K562 (cell line): ENCODE measurements around the gene SEC63. TPM values are rescaled to one million over a fixed set of nuclear protein-coding genes. Genes with fewer than 3 reads are reported as not detected.

Experiments used
- ATAC-seq: fragments of 200-7000 bp; cut with Tn5 transposase; 3 replicates; pipeline ENCODE4 v1.9.1; 2020; ENCODE audit warnings: moderate library complexity
- BruUV-seq: library from RNA; stranded (reverse); fragments of 400-500 nt; replicated peaks from 2 replicates; lab custom pipeline; 2021; lab: Mats Ljungman, UMichigan
- CTCF ChIA-PET: fragments of 300-600 bp; formaldehyde crosslinking; extraction: SDS; loops from one replicate; lab custom pipeline; 2021; ENCODE audit warnings: low intra/inter-chr PET ratio; lab: Yijun Ruan, JAX
- POLR2A ChIA-PET: fragments of 300-600, 350-650 bp; sonication (Branson Sonifier 250); formaldehyde crosslinking; extraction: SDS; loops from one replicate; lab custom pipeline; 2021; ENCODE audit warnings: antibody characterized with exemption, inconsistent platforms; lab: Yijun Ruan, JAX
- DNase-seq, 4 experiments: peaks; one replicate each; pipeline versions ENCODE4 v3.0.0 to v3.0.0-alpha.2; 2011 to 2018; ENCODE audit warnings: low spot score in 3 of 4, mixed read lengths in 3 of 4; ENCODE audit errors: extremely low read depth in 1 of 4
- FAIRE-seq: peaks from 2 replicates; lab custom pipeline; 2011; peaks lifted over from hg19 to GRCh38; lab: Jason Lieb, UNC
- H2AFZ ChIP-seq: 2 replicates; pipeline ENCODE4 v1.6.0; 2011; ENCODE audit warnings: low read depth, low read length, control low read depth, inconsistent platforms
- H3K27ac ChIP-seq: fragments of 200-600 bp; 3 replicates; pipeline ENCODE4 v1.8.0; 2011; ENCODE audit warnings: low read depth, mild to moderate bottlenecking, control low read depth, inconsistent platforms, low read length, moderate library complexity, mixed read lengths; ENCODE audit errors: extremely low read depth
- H3K27me3 ChIP-seq, 2 experiments: fragments of 300-600 bp in 1 of 2; 2 replicates in 1 of 2; 3 replicates in 1 of 2; pipeline versions ENCODE4 v1.6.0 to v1.8.0; 2011; ENCODE audit warnings: inconsistent platforms in 2 of 2, low read length in 2 of 2, mild to moderate bottlenecking in 1 of 2, mixed read lengths in 1 of 2, moderate library complexity in 1 of 2; ENCODE audit not compliant: control insufficient read depth in 2 of 2, insufficient read depth in 2 of 2
- H3K36me3 ChIP-seq: fragments of 300-600 bp; 3 replicates; pipeline ENCODE4 v1.8.0; 2011; ENCODE audit warnings: mild to moderate bottlenecking, low read length, inconsistent platforms; ENCODE audit not compliant: control insufficient read depth, insufficient read depth
- H3K4me1 ChIP-seq, 2 experiments: fragments of 200-600 bp in 1 of 2; replicated peaks in 1 of 2; 2 replicates in 1 of 2; 3 replicates in 1 of 2; pipeline versions ENCODE4 v1.5.1 to v1.8.0; 2011; ENCODE audit warnings: inconsistent platforms in 2 of 2, low read length in 2 of 2, mild to moderate bottlenecking in 1 of 2, mixed read lengths in 1 of 2, moderate library complexity in 1 of 2; ENCODE audit not compliant: control insufficient read depth in 2 of 2, insufficient read depth in 2 of 2
- H3K4me2 ChIP-seq: 2 replicates; pipeline ENCODE4 v1.6.1; 2011; ENCODE audit warnings: low read length, control low read depth, inconsistent platforms, mixed read lengths; ENCODE audit not compliant: insufficient read depth
- H3K4me3 ChIP-seq: fragments of 200-600 bp; sonication (generic), shearing (Covaris generic); 2 replicates; pipeline ENCODE4 v1.5.1; 2016; ENCODE audit warnings: control low read depth, inconsistent platforms
- H3K79me2 ChIP-seq: fragments of 200-600 bp; 3 replicates; pipeline ENCODE4 v1.8.0; 2011; ENCODE audit warnings: low read length, inconsistent platforms; ENCODE audit not compliant: control insufficient read depth, insufficient read depth
- H3K9ac ChIP-seq, 2 experiments: 2 replicates each; pipeline versions ENCODE4 v1.6.0 to v1.6.1; 2011; ENCODE audit warnings: low read depth in 2 of 2, low read length in 2 of 2, control low read depth in 1 of 2, inconsistent platforms in 1 of 2, mild to moderate bottlenecking in 1 of 2, mixed read lengths in 1 of 2; ENCODE audit not compliant: insufficient read depth in 1 of 2
- H3K9me1 ChIP-seq: one replicate; pipeline ENCODE4 v1.6.0; 2011; ENCODE audit warnings: inconsistent platforms, mild to moderate bottlenecking, low read length, moderate library complexity; ENCODE audit not compliant: control insufficient read depth, insufficient read depth
- H3K9me3 ChIP-seq: replicated peaks from 2 replicates; pipeline ENCODE4 v1.5.1; 2011; ENCODE audit warnings: low read depth, low read length, inconsistent platforms; ENCODE audit not compliant: control insufficient read depth, insufficient read depth
- H4K20me1 ChIP-seq: replicated peaks from 2 replicates; pipeline ENCODE4 v1.6.1; 2011; ENCODE audit warnings: low read length, inconsistent platforms, mixed read lengths; ENCODE audit not compliant: control insufficient read depth, insufficient read depth
- NFIC ChIP-seq: fragments of 450-650 bp; IDR thresholded peaks from 2 replicates; pipeline ENCODE4 v1.6.1; 2017; ENCODE audit warnings: mild to moderate bottlenecking, inconsistent platforms
- NFIX ChIP-seq: fragments of 250-450 bp; sonication (Bioruptor Pico); IDR thresholded peaks from 2 replicates; pipeline ENCODE4 v1.4.0; 2020; ENCODE audit warnings: low read depth, mild to moderate bottlenecking, moderate library complexity
- NONO ChIP-seq, 2 experiments: fragments of 200-400 bp in 1 of 2; fragments of 450-650 bp in 1 of 2; formaldehyde crosslinking in 1 of 2; IDR thresholded peaks; 2 replicates each; pipeline ENCODE4 v1.6.1; 2017; ENCODE audit warnings: low read depth in 2 of 2, mild to moderate bottlenecking in 2 of 2, moderate library complexity in 2 of 2, low read length in 1 of 2
- RBM39 ChIP-seq: fragments of 200-400 bp; formaldehyde crosslinking; optimal IDR thresholded peaks from 2 replicates; pipeline ENCODE3; 2018; ENCODE audit warnings: low read depth, low read length
- XRCC3 ChIP-seq: fragments of 450-650 bp; IDR thresholded peaks from 2 replicates; pipeline ENCODE4 v1.6.1; 2017; ENCODE audit warnings: mild to moderate bottlenecking, moderate library complexity
- ZZZ3 ChIP-seq: fragments of 450-650 bp; IDR thresholded peaks from 2 replicates; pipeline ENCODE4 v1.6.1; 2016; ENCODE audit warnings: antibody characterized with exemption, mild to moderate bottlenecking, moderate library complexity
- WGBS: fragments of 100-300 bp; shearing (Covaris generic); methylation state at CpG from one replicate; pipeline ENCODE4 v1.1.6; 2016; ENCODE audit warnings: low coverage, mixed read lengths; ENCODE audit not compliant: insufficient coverage; ENCODE audit errors: missing lambda C conversion rate; 5-methylcytosine and 5-hydroxymethylcytosine counted together
- in situ Hi-C: fragments of 300-500 bp; cut with MboI; formaldehyde crosslinking; loops from 4 replicates; pipeline ENCODE4 v1.15.0; 2018; ENCODE audit warnings: inconsistent platforms, mixed read lengths
- intact Hi-C: fragments of 100-400 bp; cut with micrococcal nuclease; formaldehyde crosslinking; loops from 2 replicates; pipeline ENCODE4 v1.14.2; 2022
- polyA plus RNA-seq, 8 experiments: library from polyadenylated mRNA; depleted of rRNA in 4 of 8; stranded (reverse) in 5 of 8; unstranded in 3 of 8; fragments of >200 nt; fragmentation: Nextera tagmentation in 2 of 8; fragmentation: Illumina TruSeq in 1 of 8; extraction: Ambion mirVana in 2 of 8; extraction: Trizol in 1 of 8; gene quantifications; 2 replicates each; pipeline versions ENCODE4 v1.2.1 to v1.2.3, GENCODE V29; 2011 to 2014; ENCODE audit warnings: inconsistent platforms in 1 of 8, missing spikeins in 1 of 8
- total RNA-seq, 7 experiments: library from RNA; depleted of rRNA in 6 of 7; stranded (reverse); fragments of >200 nt in 6 of 7; fragmentation: Illumina TruSeq in 2 of 7; extraction: Trizol in 2 of 7; gene quantifications; 2 replicates each; pipeline versions ENCODE4 v1.2.1 to v1.2.3, GENCODE V29; 2011 to 2021; ENCODE audit warnings: low replicate concordance in 1 of 7

SEC63 gene
- total and polyA plus RNA-seq, 9 of the 15 experiments (the other 6 are each of a cell fraction or from before 2014, with no cell fraction given): 13.8 to 74.6 (median 28.4) TPM

DNA sequence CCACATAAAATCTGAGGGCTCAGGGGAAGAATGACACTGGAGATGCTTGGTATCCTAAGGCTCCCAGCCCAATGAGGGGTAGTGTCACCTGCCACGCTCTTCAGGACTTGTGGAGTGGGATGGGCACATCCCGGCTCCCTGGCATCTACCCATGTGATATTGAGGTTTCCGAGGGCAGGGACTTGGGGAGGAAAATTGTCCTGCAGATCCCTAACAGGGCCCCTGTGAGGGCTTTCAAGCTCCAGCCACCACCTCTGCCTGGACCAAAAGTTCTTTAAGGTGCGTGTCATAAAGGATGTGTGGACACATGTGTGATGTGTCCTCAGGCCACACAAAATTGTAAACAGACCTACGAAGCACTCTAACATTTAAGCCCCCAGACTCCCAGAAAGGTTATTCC is 136.4 kb downstream of the SEC63 start:
- no peaks in the 10 kb centered on the region for H3K36me3 ChIP-seq
- no peaks in the 10 kb centered on the region for H3K9me3 ChIP-seq
- ChIA-PET POLR2A (no interaction called here), CTCF (no interaction called here)
- peaks cover 8% of the 10 kb centered on the region; the same call in 1 of the 2 replicates for H4K20me1 ChIP-seq
- no peak for FAIRE-seq
- H3K27me3 ChIP-seq: peaks cover 48 to 55% of the 10 kb centered on the region in 2 experiments
- H3K4me2 ChIP-seq: no peak overlapping the region
- in situ Hi-C loops: no loop called here
- H3K79me2 ChIP-seq: no peaks in the 10 kb centered on the region
- H3K9me1 ChIP-seq: no peaks in the 10 kb centered on the region
- no peak for TF ChIP-seq XRCC3
- no peaks in the 10 kb centered on the region for H3K4me1 ChIP-seq
- intact Hi-C loops: no loop called here
- no peak overlapping the region for H2AFZ ChIP-seq
- 0% methylated on average over 5 of the region's 5 CpGs for WGBS
- ATAC-seq: no peak
- no peak for DNase-seq
- H3K27ac ChIP-seq: no peak overlapping the region
- no TSS peak for BruUV-seq
- no peak overlapping the region for H3K9ac ChIP-seq
- no peak overlapping the region for H3K4me3 ChIP-seq

DNA sequence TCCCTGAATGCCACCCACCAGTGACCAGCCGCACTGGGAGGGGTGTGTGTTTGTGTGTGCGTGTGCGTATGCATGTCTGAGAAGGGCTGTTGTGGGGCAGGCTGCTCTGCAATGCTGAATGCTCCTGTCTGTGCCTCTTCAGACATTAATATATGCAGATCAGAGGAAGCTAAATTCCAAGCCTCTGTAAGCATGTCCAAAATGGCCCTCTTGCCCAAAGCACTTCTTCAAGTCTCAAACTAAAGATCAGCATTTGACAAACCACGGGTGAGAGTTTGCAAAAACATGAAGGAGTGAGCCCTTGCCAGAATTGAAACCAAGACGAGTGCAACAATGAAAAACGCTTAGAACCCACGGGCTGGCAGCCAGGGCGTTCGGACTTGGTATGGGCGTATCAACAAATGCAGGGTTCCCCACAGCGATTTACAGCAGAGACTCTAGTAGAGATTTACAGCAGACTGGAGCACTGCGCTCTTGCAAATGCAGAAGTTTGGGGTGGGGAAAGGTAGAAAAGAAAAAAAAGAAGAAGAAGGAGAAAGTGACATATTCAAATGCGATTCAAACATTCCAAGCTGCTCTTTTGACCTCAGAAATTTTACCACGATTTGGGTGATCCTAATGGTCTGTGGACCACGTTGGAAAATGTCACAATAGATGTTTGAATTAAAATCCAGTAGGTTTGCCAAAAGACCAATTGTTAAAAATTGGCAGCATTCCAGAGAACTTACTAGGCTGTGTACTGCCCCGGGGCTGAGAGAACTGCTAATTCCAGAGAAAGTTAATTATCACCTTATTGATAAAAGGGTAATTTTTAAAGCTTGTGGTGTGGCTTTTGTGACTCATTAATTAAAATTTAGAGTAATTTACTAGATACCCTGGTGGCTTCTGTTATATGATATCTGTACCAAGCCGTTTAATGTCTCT is 137.4 kb downstream of the SEC63 start:
- DNase-seq (no peak), ATAC-seq (no peak), FAIRE-seq (no peak)
- H3K9ac ChIP-seq: no peak overlapping the region
- TF ChIP-seq ZZZ3: no peak
- peak; percentile 25; the same call in 1 of the 2 replicates for TF ChIP-seq NFIX
- no peak for TF ChIP-seq RBM39
- no peak for TF ChIP-seq NONO (IDR thresholded peaks at IDR 0.05; ENCODE audit: low read depth in 2 of 2, low read length in 1 of 2)
- peak; percentile 79 for TF ChIP-seq NFIC
- 0% methylated on average over 17 of the region's 17 CpGs for WGBS
- H3K36me3 ChIP-seq: no peaks in the 10 kb centered on the region
- H2AFZ ChIP-seq: no peak overlapping the region
- intact Hi-C loops (no loop called here), in situ Hi-C loops (no loop called here)
- H4K20me1 ChIP-seq: peaks cover 8% of the 10 kb centered on the region
- no peaks in the 10 kb centered on the region for H3K9me3 ChIP-seq
- POLR2A ChIA-PET: no interaction called here
- H3K4me2 ChIP-seq: no peak overlapping the region
- H3K4me3 ChIP-seq: no peak overlapping the region
- H3K9me1 ChIP-seq: no peaks in the 10 kb centered on the region
- H3K79me2 ChIP-seq: no peaks in the 10 kb centered on the region
- BruUV-seq: no TSS peak
- peaks cover 56 to 60% of the 10 kb centered on the region in 2 experiments for H3K27me3 ChIP-seq
- H3K27ac ChIP-seq: no peak overlapping the region
- CTCF ChIA-PET: no interaction called here
- no peaks in the 10 kb centered on the region for H3K4me1 ChIP-seq
